ENCODE data around the gene PUM1.

Gene PUM1

GRCh38 chr1:31027693-31028526 lies 37.6 kb downstream of the PUM1 start:
- no peak for DNase-seq

DNA sequence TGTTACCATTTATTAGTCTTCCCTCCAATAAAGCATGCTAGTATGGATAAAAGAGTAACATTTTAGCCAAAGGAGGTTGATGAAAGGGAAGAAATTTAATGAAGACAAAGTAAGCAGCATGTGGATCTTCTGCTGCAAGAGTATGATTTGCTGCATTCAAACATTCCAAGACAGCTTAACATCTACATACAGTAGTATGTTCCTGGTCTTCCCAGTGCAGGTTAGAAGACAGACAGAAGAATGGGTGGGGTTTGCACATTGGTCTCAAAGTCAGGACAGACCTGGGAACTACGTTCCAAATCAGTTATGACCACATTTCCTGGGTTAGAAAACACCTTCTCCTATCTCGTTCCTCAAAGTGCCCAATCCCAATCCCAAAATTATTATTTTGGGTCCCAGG lies 43.3 kb downstream of the PUM1 start:
- DNase-seq = no peak

DNA sequence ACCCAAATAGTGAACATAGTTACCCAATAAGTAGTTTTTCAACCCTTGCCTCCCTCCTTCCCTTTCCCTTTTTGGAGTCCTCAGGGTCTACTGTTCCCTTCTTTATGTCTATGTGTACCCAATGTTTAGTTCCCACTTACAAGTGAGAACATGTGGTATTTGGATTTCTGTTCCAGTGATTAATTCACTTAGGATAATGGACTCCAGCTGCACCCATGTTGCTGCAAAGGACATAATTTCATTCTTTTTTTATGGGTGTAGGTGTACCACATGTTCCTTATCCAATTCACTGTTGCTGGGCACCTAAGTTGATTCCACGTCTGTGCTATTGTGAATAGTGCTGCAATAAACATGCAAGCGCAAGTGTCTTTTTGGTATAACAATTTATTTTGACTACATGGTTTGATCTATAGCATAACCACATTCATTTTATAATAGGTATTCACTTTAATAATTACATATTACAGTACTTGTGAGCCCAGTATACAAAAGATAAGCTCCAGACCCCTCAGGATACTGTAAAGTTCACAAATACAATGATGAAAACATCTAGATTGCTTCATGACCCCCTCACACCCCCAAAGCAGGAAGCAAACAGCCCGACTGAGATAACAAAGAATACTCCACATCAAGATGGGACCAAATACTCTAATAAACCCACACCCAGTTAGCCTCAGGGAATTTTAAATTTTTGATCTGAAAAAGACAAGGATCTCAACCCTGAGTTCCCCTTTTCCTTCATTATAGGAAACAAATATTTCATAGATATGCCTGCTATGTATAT lies 45.3 kb downstream of the PUM1 start:
- DNase-seq = no peak

- DNase-seq = no peak
These were observed 46.1 kb downstream of the PUM1 start for GRCh38 chr1:31019401-31019800.

- DNase-seq = no peak
These were observed 48.6 kb downstream of the PUM1 start for GRCh38 chr1:31016868-31017267.

- no peak for DNase-seq
These were observed 52.2 kb downstream of the PUM1 start for GRCh38 chr1:31013187-31013864.

- no peak for DNase-seq
These were observed 53.1 kb downstream of the PUM1 start for GRCh38 chr1:31012210-31012924.

GRCh38 chr1:31011719-31012118 lies 53.8 kb downstream of the PUM1 start:
- no peak for DNase-seq

GRCh38 chr1:31010086-31010989 lies 55.2 kb downstream of the PUM1 start:
- peak; percentile 91 for DNase-seq

DNA sequence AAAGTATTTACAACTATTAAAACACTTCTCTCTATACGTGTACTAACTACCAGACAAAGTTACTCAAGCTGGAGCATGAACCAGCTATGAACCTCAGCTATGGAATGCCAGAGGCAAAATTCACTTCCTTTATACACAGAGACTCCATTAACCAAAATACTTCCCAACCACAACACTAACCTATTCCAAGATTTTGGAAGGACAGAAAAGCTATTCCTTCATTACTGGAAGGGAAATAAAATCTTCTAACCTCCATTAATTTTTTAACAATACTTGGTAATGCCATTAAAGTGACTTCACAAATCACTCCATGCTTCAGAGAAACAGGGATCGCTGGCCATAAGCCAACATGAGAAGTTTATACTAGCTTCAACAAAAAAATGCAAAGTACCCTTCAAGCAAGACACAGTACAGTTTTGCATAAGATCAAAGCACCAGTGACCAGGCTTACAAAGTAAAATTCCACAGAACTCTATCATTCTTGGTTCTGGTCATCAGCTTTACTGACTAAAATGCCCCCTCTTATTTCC lies 58.0 kb downstream of the PUM1 start:
- DNase-seq = peak; percentile 23

DNA sequence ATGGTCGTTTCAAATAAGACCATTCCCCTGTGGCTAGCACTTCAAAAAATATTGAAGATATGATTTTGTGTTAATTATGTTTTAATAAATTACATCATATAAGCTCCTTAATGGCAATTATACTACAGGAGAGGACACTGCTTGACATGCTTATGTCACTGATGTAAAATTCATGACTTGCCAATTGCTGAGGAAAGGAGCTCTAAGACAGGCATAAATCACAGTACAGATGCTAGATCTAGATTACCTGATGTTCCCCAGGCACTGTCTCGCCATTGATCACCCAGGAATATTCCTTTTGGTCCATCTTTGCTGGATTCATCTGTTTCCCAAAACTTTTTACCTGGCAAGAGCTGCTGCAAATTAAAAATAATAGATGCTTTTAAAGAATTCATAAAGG lies 58.8 kb downstream of the PUM1 start:
- no peak for DNase-seq

DNA sequence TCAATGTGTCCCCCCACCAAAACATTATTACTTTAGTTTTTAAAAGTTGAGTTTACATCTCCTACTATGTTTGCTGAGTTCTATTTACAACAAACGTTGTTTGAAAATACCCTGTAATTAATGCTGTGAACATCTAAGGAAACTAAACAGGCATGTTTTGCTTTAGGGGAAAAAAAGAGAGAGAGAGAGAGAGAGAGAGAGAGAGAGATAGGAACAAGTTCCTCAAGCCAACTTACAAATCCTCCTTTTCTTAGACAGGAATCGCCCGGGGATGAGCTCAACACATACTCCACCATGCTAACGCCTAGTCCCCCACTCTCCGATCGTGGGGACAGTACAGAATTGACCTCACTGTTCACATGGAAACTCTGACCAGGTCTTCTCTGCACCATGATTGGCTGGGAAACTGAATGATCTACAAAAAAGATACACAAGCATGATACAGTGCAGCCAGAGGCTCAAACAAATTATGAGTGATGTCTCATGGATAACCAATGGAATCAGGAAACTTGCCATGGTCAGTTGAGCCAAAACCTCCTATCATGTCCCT lies 59.8 kb downstream of the PUM1 start:
- DNase-seq = no peak

GRCh38 chr1:31005198-31005597 lies 60.3 kb downstream of the PUM1 start:
- no peak for DNase-seq

GRCh38 chr1:31004231-31004621 lies 61.3 kb downstream of the PUM1 start:
- DNase-seq = no peak

DNA sequence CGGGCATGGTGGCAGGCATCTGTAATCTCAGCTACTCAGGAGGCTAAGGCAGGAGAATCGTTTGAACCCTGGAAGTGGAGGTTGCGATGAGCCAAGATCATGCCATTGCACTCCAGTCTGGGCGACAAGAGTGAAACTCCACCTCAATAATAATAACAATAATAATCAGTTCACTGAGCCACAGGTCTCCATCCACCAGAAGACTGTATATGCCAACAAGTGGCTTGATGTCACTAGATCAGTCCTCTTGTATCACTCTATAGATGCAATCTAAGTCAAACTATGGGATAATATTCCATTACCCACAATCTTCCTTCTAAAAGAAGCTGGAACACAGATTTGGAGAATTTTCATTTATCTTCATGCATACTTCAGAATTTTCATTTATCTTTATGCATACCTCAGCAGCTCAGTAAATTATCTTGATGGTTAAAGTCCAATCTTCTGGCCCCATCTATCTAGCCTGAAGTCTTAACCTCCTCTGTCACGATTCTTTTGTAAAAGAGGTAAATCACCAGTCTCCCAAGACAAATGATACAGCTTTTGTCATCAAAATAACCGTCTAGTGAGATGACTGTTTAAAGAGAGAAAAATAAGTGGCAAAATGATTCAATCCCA lies 61.8 kb downstream of the PUM1 start:
- no peak for DNase-seq

DNA sequence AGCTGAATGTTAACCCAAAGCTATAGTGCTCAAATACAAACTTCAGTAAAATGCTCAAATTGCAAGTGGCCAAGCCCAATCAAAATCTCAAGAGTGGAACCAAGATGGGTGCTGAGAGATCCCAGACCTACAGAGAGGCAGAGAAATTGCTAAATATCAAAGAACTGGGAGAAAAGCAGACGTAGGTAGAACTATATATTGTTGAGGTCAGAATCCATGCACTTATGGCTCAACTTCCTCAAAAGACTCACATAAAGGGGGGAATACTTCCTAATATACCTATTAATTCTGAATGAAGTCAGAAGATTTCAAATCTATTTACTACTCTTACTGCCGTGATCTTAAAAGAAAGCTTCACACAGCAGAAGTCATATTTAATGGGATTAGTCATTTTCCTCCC lies 65.2 kb downstream of the PUM1 start:
- no peak for DNase-seq

DNA sequence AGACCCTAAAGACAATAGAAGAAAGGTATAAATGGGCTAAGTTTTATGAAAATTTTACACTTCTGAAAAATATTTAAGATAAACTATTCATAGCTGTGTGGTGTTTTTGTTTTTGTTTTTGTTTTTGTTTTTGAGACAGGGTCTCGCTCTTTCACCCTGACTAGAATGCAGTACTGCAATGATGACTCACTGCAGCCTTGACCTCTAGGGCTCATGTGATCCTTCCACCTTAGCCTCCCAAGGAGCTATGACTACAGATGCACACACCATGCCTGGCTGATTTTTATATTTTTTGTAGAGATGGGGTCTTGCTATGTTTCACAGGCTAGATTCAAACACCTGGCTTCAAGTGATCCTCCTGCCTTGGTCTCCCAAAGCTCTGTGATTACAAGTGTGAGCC lies 66.6 kb downstream of the PUM1 start:
- peak; percentile 21 for DNase-seq

- peak; percentile 35 for DNase-seq
These were observed 67.3 kb downstream of the PUM1 start for GRCh38 chr1:30998171-30998570.

GRCh38 chr1:30997463-30998057 lies 68.0 kb downstream of the PUM1 start:
- DNase-seq = no peak

DNA sequence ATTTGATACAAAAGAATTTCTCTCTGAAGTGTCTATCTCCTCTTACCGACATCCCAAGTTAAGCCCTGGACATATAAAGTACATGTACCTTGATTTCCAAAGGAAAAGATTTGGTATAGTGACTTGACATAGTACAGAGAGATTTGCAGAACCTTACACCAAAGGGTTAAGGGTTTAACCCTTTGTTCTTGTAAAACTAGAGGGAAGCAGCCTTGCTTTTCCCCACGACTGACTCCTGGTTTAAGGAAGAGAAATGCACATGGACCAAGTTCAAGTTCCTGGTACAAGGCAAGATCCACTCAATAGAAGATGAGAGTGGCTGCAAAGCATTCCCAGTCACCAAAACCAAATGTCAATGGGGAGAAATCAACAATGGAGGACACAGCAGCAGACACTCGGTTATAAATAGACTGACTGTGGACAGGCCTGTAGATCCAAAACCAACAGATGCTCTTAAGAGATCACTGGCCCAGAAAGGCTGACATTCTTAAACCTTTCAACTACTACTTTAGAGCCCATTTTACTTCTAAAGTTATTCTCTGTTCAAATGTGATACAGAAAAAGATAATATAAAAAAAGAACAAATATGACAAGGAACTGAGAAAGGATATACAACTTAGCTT lies 69.4 kb downstream of the PUM1 start:
- no peak for DNase-seq

Data from activated CD4-positive, alpha-beta T cell treated with anti-CD3 and anti-CD28 coated beads, Interleukin-2, amount 50 U/mL, for 16 hours (primary cell).